Activated CD4-positive, CD25-positive, alpha-beta regulatory T cell treated with anti-CD3 and anti-CD28 coated beads, Interleukin-2, amount 50 U/mL, for 24 hours (primary cell): ENCODE results near the gene SHROOM3.

Experiments used
- ATAC-seq, 2 donors: fragments of 150-1000 bp; cut with Tn5 transposase; one replicate each; pipeline ENCODE4 v1.10.0; 2021; ENCODE audit warnings: mild to moderate bottlenecking in 1 of 2, moderate library complexity in 1 of 2

SHROOM3 gene

DNA sequence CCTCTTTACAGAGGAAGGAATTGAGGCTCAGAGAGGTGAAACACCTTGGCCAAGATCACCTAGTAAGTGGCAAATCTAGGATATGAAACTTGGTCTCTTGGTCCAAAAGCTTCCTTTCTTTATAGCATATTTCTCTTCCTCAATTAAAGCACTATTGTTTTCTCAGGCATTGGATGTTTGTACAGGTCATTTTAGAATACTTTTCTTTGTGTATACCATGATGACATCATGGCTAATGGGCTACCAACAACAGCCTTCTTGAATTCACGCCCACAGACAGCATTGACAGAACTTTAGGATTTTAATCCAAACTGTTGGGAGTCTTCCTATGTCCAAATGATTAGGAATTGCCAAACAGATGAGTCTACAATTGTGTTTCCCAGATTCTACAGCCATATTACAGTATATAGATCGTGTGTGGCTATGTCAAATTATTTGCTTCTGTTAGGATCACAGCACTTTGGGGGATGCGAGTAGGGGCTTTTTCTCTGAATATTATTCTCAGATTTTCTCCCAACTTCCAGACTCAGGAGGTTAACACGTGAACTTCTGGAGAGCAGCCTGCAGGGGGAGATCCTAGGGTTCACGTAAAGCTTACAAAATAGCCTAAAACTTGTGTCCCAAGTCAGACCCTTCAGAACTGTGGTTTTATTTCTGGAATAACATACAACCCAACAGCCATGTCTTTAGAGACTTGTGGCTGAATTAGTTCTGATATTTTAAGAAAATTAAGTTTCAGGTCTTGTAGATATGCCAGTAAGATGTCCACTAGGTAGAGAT is 191.8 kb downstream of the SHROOM3 start:
- ATAC-seq, result no peak

GRCh38 chr4:76628251-76628650 is 193.2 kb downstream of the SHROOM3 start:
- no peak for ATAC-seq

DNA sequence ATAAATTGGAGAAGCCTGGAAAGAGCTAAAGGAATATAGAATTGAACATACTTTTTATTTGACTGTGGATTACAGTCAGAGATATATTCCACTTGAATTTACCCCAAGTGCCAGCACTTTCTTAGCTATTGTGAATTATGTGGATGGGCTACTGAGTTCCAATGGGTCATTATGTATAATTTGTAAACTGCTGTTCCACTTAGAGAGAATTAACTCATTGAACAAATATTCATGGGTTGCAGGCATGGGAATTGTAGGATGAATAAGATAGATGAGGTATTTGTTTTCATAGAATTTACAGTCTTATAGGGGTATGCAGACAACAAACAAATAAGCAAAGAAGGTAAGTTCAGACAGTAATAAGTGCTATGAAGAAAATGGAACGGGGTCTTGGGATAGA is 195.7 kb downstream of the SHROOM3 start:
- no peak for ATAC-seq

- ATAC-seq, result no peak
Measured at GRCh38 chr4:76634220-76634619, 199.2 kb downstream of the SHROOM3 start.

- ATAC-seq, result no peak
Measured at GRCh38 chr4:76637712-76638361, 202.8 kb downstream of the SHROOM3 start.

DNA sequence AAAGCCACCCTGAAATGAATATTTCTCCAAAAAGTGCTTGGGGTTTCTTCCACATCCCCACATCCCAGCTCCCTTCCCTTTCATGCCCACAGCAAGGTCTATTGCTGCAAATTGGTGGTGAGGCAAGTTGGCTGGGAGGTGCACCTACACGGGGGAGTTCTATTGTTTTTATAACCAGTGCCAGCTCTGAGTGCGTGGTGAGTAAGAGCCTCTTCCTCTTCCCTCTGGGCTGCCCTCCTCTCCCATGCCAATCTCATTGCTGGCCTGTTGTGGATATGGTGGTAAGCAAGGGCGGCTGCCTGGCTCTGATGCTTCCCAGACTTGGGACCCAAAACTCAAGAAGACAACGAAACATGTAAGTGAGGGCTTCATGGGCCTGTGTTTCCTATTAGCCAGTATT is 204.3 kb downstream of the SHROOM3 start:
- ATAC-seq, result no peak

- ATAC-seq, result no peak
Measured at GRCh38 chr4:76640353-76640910, 205.4 kb downstream of the SHROOM3 start.

- no peak for ATAC-seq
Measured at GRCh38 chr4:76641351-76641750, 206.3 kb downstream of the SHROOM3 start.

DNA sequence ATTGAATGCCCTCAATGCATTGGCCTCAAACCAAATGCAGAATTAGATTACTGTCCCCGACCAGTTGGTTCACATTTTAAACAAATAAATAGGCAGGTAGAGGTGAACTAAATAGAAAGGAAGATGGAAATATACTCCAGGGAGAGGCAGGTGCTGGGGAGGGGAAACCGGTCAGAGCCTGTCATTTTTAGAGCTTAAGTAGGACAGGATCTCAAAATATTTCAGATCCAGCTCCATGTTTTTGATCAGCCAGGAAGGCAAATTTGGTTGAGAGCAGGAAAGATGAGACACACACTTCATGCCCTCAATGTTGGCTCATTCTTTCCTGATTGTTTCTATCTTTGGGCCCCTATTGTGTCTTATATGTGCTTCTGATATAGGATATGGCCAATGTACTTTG is 206.7 kb downstream of the SHROOM3 start:
- no peak for ATAC-seq

DNA sequence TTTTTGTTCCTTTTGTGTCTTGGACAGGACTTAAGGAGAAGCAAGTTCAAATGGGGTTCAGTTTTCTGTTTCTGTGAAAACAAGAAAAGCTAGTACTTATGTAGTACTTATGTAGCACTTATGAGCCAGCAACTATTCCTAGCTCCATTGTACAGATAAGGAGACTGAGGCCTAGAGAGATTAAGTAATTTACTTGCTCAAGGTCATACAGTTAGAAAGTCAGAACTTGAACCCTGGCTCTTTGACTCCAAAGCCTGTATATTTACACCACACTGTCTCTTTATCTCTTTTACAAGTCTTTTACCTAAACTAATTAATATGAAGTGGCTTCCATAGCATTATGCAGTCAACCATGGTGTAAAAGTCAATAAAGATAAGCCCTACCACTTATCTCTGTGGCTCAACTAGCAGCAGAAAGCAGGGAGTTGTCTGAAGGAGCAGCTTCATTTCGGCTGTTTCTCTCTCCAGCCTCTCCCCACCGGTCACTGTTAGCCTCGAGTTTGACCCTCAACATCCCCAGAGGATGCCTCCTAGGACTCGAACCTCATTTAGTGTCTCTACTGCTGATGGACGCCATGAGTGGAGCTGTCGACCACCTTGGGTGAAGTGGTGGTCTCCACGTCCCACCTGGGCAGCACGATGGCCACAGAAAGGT is 209.9 kb downstream of the SHROOM3 start:
- ATAC-seq, result no peak

DNA sequence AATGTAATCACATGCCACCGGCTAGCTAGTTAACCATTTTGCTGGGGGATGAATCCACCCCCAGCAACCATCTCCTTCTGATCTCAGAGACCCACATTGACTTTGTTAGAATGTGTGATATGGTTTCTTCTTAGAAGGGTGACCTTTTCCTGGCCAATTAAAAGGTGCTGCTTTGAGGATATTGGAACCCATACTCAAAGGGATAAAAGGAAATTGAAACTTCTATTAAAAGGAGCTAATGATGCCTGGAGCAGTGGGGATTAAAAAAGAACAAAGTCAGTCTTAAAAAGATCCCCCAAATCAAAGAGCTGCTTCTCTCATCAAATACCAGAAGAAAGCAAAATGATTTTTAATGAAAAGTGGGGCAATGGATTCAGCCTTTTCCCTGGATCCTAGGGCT is 214.1 kb downstream of the SHROOM3 start:
- ATAC-seq, result no peak

- no peak for ATAC-seq
Measured at GRCh38 chr4:76651616-76652015, 216.6 kb downstream of the SHROOM3 start.

DNA sequence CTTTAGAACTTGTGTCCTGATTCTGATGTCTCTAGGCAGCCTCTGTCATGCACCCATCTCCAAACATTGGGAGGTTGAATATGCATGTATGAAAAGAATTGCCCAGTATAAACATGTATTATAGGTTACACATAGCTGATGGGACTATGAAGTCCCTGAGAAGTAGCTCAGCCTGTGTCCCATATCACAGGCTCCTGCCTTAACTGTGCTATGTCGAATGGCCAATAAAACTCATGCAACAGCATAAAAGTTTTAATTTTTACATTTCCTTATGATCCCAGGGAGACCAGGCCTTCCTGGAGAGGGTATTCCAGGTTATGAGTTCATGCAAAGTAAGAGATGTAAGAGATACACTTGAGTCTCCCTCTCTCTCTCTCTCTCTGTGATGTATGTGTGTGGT is 217.4 kb downstream of the SHROOM3 start:
- ATAC-seq, result no peak

- ATAC-seq, result no peak
Measured at GRCh38 chr4:76654084-76654483, 219.1 kb downstream of the SHROOM3 start.

DNA sequence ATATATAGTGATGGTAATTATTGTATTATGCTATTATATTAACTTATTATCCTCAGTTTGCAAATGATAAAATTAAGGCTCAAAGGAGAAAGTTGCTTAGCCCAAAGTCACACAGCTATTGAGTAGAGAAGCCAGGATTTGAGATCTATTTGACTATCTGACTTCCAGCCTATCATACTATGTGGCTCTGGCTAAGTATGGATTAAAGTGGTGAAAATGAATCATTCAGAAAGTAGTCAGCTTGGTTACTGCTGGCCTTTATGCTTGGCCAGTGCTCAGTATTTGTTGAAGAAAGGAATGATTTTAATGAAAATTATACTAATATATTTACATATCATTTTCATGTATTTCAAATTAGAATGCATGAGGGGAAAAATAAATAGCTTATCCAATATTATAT is 219.8 kb downstream of the SHROOM3 start:
- no peak for ATAC-seq

DNA sequence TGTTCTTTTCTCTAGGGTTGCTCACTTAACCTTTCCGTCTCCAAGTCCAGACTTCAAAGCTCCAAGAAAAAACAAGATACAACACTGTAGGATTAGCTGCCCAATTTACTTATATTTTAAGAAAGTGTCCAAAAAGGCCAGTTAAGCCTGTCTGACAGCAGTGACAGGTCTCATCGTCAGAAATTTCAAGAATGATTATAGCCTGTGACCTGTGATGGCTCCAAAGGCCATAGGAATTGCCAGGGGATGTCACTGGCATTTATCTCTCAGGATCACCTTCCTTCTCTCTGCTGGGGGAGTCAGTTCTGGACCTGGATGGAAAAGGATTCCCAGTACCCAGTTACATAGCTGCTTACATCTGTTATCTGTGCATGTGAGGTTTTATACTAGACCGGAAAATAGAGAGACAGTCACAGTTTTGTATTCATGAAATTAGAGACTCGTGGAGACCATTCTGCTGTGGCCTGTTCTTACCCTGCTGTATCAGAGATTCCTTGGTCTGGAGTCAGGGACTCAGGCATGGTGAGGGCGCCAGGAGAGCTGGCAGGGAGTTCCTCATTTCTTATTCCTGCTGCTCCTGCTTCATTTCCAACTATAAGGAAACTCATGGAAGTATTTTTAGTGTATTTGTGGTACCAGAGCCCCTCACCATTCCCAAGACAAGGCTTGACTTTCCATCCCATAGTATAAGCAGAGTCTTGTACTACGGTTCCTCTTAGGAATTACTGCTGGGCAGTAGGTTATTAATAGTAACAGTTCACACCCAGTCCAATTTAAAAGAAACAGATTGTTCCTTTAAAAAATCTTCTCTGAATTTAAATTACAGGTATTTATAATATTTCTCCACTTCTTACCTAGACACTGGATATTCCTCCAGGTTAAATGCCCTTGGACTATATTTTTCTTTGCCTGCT is 220.8 kb downstream of the SHROOM3 start:
- ATAC-seq, result no peak

DNA sequence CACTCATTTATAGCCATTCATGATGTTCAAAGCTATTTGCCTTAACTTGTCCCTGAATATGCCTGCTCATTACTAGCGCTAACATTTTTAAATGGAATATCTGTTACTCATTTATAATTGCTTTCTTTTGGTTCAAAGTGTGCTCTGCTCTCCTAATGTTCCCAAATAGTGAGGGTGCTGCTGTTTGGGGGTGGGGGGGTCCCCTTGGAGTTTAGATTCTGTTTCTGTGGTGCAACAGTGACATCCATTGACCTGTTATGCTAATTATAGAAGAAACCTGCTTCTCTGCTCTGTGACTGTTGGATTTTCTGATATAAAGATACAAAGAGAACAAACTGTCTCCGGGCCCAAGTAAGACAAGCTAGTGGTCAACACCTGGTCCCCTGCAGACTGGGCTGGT is 222.4 kb downstream of the SHROOM3 start:
- no peak for ATAC-seq

- ATAC-seq, result no peak
Measured at GRCh38 chr4:76658231-76659102, 223.4 kb downstream of the SHROOM3 start.

GRCh38 chr4:76659103-76659490 is 224.1 kb downstream of the SHROOM3 start:
- no peak for ATAC-seq

DNA sequence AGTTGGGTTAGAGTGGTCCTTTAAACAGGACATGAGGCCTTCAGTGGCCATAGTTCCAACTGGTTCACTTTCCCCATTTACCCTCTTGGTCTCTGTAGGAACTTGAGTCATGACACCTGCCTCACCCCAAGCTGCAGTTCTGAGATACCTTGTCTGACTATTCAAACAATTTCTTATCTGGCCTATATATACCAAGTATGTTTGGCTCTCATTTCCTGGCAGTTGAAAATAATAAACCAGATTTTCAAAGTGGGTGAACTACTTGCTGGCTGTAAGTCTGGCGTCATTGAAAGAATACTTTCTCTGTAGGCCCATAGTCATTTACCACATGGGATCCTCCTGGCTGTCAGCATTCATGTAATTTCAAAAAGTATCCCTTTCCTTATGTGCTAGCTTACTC is 228.8 kb downstream of the SHROOM3 start:
- no peak for ATAC-seq

DNA sequence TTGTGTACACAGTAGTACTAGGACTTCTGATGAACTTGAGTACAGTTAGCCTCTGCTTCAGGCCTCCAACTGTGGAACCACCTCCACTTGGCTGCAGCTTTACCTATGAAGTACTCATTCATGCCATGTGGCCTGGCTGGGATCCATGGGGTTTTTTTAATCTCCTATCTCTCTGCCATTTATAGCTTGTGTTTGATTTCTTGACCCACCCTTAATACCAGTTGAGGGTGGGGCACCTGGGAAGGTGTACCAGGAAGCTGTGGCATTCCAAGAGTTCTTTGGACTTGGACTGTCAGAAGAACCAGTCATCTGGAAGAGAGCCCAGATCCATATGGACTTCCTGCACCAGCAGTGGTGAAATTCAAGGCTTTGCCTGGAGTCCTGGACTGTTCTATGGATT is 230.1 kb downstream of the SHROOM3 start:
- no peak for ATAC-seq

GRCh38 chr4:76665721-76666120 is 230.7 kb downstream of the SHROOM3 start:
- no peak for ATAC-seq
